GM23248 (cell line): ENCODE measurements around the gene ELAVL1. TPM values are rescaled to one million over a fixed set of nuclear protein-coding genes. Genes with fewer than 3 reads are reported as not detected.
A peak's percentile ranks its signal among the peaks of the same experiment; 100 is the strongest.
"Not testable (repeated sequence)": the region's sequence is repeated elsewhere in the genome, so short reads cannot be mapped to it uniquely, and the experiment has no call there.

ENCODE experiments used
- DNase-seq: peaks from one replicate; pipeline ENCODE4 v3.0.0-alpha.2; 2015
- H2AFZ ChIP-seq: fragments of 200-600 bp; sonication (generic); 2 replicates; pipeline ENCODE4 v1.6.1; 2016; ENCODE audit warnings: antibody characterized with exemption
- H3F3A ChIP-seq: fragments of 200-600 bp; sonication (generic); 2 replicates; pipeline ENCODE4 v1.6.1; 2016; ENCODE audit warnings: mild to moderate bottlenecking, antibody characterized with exemption, mixed run types; ENCODE audit not compliant: insufficient read depth
- H3K27ac ChIP-seq: fragments of 200-600 bp; sonication (generic); 2 replicates; pipeline ENCODE4 v1.5.1; 2016; ENCODE audit warnings: mild to moderate bottlenecking
- H3K27me3 ChIP-seq: fragments of 200-600 bp; sonication (generic); replicated peaks from 2 replicates; pipeline ENCODE4 v1.6.1; 2016; ENCODE audit warnings: mild to moderate bottlenecking; ENCODE audit not compliant: insufficient read depth
- H3K36me3 ChIP-seq: fragments of 200-600 bp; sonication (generic); 2 replicates; pipeline ENCODE4 v1.6.1; 2016; ENCODE audit warnings: low read depth, mild to moderate bottlenecking
- H3K4me1 ChIP-seq: fragments of 200-600 bp; sonication (generic); 2 replicates; pipeline ENCODE4 v1.6.1; 2016; ENCODE audit warnings: mild to moderate bottlenecking; ENCODE audit not compliant: insufficient read depth
- H3K4me2 ChIP-seq: fragments of 200-600 bp; sonication (generic); one replicate; pipeline ENCODE4 v1.6.1; 2016; ENCODE audit warnings: mild to moderate bottlenecking; ENCODE audit not compliant: unreplicated experiment
- H3K4me3 ChIP-seq: fragments of 200-600 bp; sonication (generic); 2 replicates; pipeline ENCODE4 v1.5.1; 2016; ENCODE audit warnings: mild to moderate bottlenecking
- H3K79me2 ChIP-seq: fragments of 200-600 bp; sonication (generic); 2 replicates; pipeline ENCODE4 v1.6.1; 2016; ENCODE audit warnings: mild to moderate bottlenecking; ENCODE audit not compliant: insufficient read depth
- H3K9ac ChIP-seq: fragments of 200-600 bp; sonication (generic); 2 replicates; pipeline ENCODE4 v1.6.1; 2016; ENCODE audit warnings: mild to moderate bottlenecking
- H3K9me2 ChIP-seq: fragments of 200-600 bp; sonication (generic); 2 replicates; pipeline ENCODE4 v1.6.1; 2016; ENCODE audit warnings: mixed run types, mild to moderate bottlenecking, moderate library complexity; ENCODE audit not compliant: insufficient read depth
- H3K9me3 ChIP-seq: fragments of 200-600 bp; sonication (generic); one replicate; pipeline ENCODE4 v1.6.1; 2017; ENCODE audit warnings: low read depth
- H4K20me1 ChIP-seq: fragments of 200-600 bp; sonication (generic); 2 replicates; pipeline ENCODE4 v1.6.0; 2016; ENCODE audit not compliant: insufficient read depth
- EZH2 ChIP-seq: fragments of 200-600 bp; sonication (generic); IDR thresholded peaks from 2 replicates; pipeline ENCODE4 v1.6.1; 2018; ENCODE audit warnings: antibody characterized with exemption, mild to moderate bottlenecking; ENCODE audit not compliant: insufficient read depth, poor library complexity, severe bottlenecking
- EZH2phosphoT487 ChIP-seq: fragments of 200-600 bp; sonication (generic); IDR thresholded peaks from 2 replicates; pipeline ENCODE4 v1.6.1; 2018; ENCODE audit warnings: antibody characterized with exemption, moderate library complexity, mild to moderate bottlenecking, low read depth; ENCODE audit not compliant: insufficient read depth
- WGBS, 2 experiments: methylation state at CpG; one replicate each; pipeline ENCODE4 v1.1.6; 2015 to 2017; ENCODE audit warnings: low lambda C conversion rate in 2 of 2, low coverage in 1 of 2; ENCODE audit errors: missing lambda C conversion rate in 2 of 2; 5-methylcytosine and 5-hydroxymethylcytosine counted together
- in situ Hi-C: fragments of 300-500 bp; cut with MboI; formaldehyde crosslinking; loops from 2 replicates; pipeline ENCODE4 v1.15.0; 2020
- polyA plus RNA-seq: library from polyadenylated mRNA; unstranded; fragments of >200 nt; fragmentation: Nextera tagmentation; extraction: Ambion mirVana; gene quantifications from 2 replicates; pipeline ENCODE4 v1.2.1, GENCODE V29; 2016
- total RNA-seq: library from RNA; depleted of rRNA; stranded (reverse); fragments of >200 nt; shearing (Covaris generic); gene quantifications from 2 replicates; pipeline ENCODE4 v1.2.3, GENCODE V29; 2014

ELAVL1 gene
- total and polyA plus RNA-seq, 2 experiments from 2014 or later, result 48.1 to 78.9 TPM

- peaks cover 36% of the 10 kb centered on the region; the same call in 1 of the 2 replicates for H3K36me3 ChIP-seq
- no peaks in the 10 kb centered on the region for H4K20me1 ChIP-seq
- TF ChIP-seq EZH2 (no peak), EZH2phosphoT487 (no peak)
- H2AFZ ChIP-seq, result no peak overlapping the region
- H3F3A ChIP-seq, result peaks cover 27% of the 10 kb centered on the region
- in situ Hi-C loops, result no loop called here
- H3K9me3 ChIP-seq, result no peaks in the 10 kb centered on the region
- H3K79me2 ChIP-seq, result 0 out of 2 replicates have a peak, but pooled peaks cover 14% of the 10 kb centered on the region
- no peak for DNase-seq
- no peak overlapping the region for H3K27ac ChIP-seq
- WGBS, 2 experiments, result 93 to 94% methylated on average over 26 to 32 of the region's 32 CpGs
- no peaks in the 10 kb centered on the region for H3K9me2 ChIP-seq
- H3K4me3 ChIP-seq, result no peak overlapping the region
- H3K27me3 ChIP-seq, result no peaks in the 10 kb centered on the region
- no peak overlapping the region for H3K9ac ChIP-seq
- peaks cover 21% of the 10 kb centered on the region for H3K4me1 ChIP-seq
- no peak overlapping the region for H3K4me2 ChIP-seq
These were observed 73.0 kb downstream of the ELAVL1 start for GRCh38 chr19:7932276-7932929.

DNA sequence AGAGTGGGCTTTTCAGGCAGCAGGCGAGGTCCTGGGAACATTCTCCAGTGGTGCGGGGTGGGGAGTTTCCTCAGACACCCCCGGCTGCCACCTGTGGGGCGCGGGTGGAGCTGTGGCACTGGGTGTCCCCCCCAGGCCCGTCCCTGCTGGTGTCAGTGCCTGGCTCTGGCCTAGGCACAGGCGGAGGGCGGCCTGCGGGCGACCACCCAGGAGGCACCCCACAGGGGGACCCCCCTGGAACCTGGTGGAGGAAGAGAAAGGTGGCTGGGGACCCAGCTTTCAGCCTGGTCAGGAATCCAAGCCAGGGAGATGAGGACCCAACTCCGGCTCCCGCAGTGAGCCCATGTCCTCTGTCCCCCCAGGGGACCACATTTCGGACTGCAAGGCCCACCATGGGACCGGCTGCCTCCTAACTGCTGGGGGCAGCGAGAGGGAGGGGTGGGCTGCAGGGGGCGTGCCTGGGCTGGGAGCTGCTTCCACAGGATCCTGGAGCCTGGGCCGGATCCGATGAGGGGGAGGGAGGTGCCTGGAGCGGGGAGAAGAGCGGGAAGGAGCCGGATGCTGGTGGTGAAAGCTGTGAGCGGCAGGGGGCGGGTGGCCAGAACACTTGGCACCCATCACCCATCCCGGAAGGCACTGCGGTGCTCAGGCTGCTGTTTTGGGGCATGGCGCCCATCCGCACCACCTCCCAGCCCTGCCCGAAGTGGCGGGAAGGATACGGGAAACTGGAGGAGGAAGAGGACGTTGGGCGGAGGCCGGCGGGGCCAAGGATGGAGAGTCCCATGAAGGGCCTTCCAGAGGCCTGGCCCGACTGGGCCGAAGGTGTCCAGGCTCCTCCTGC lies 74.0 kb downstream of the ELAVL1 start:
- TF ChIP-seq EZH2phosphoT487 (no peak), EZH2 (no peak)
- H3K9me2 ChIP-seq, result no peaks in the 10 kb centered on the region
- no peak for DNase-seq
- H4K20me1 ChIP-seq, result no peaks in the 10 kb centered on the region
- H2AFZ ChIP-seq, result no peak overlapping the region
- no peaks in the 10 kb centered on the region for H3K9me3 ChIP-seq
- no peak overlapping the region for H3K4me2 ChIP-seq
- peaks cover 27% of the 10 kb centered on the region for H3F3A ChIP-seq
- H3K36me3 ChIP-seq, result peaks cover 31% of the 10 kb centered on the region; the same call in 1 of the 2 replicates
- 0 out of 2 replicates have a peak, but pooled peaks cover 9% of the 10 kb centered on the region for H3K79me2 ChIP-seq
- H3K27ac ChIP-seq, result no peak overlapping the region
- H3K4me3 ChIP-seq, result no peak overlapping the region
- H3K27me3 ChIP-seq, result no peaks in the 10 kb centered on the region
- no peak overlapping the region for H3K9ac ChIP-seq
- H3K4me1 ChIP-seq, result peaks cover 22% of the 10 kb centered on the region
- WGBS, 2 experiments, result 92 to 93% methylated on average over 27 to 34 of the region's 36 CpGs
- in situ Hi-C loops, result no loop called here

- no peak overlapping the region for H3K4me3 ChIP-seq
- H3K4me2 ChIP-seq, result no peak overlapping the region
- DNase-seq, result no peak
- H3K9me2 ChIP-seq, result no peaks in the 10 kb centered on the region
- 0 out of 2 replicates have a peak, but pooled peaks cover 3% of the 10 kb centered on the region for H3K79me2 ChIP-seq
- H3K27me3 ChIP-seq, result no peaks in the 10 kb centered on the region
- peaks cover 26% of the 10 kb centered on the region for H3K4me1 ChIP-seq
- H3K27ac ChIP-seq, result peak overlapping the region; percentile 99; the same call in 1 of the 2 replicates
- no peak overlapping the region for H3K9ac ChIP-seq
- peaks cover 27% of the 10 kb centered on the region for H3F3A ChIP-seq
- H3K9me3 ChIP-seq, result no peaks in the 10 kb centered on the region
- H2AFZ ChIP-seq, result no peak overlapping the region
- H3K36me3 ChIP-seq, result peaks cover 24% of the 10 kb centered on the region; the same call in 1 of the 2 replicates
- no peaks in the 10 kb centered on the region for H4K20me1 ChIP-seq
- WGBS, 2 experiments, result 86 to 94% methylated on average over 7 of the region's 7 CpGs
- TF ChIP-seq EZH2phosphoT487 (no peak), EZH2 (no peak)
- in situ Hi-C loops, result no loop called here
These were observed 74.7 kb downstream of the ELAVL1 start for GRCh38 chr19:7930765-7931164.

DNA sequence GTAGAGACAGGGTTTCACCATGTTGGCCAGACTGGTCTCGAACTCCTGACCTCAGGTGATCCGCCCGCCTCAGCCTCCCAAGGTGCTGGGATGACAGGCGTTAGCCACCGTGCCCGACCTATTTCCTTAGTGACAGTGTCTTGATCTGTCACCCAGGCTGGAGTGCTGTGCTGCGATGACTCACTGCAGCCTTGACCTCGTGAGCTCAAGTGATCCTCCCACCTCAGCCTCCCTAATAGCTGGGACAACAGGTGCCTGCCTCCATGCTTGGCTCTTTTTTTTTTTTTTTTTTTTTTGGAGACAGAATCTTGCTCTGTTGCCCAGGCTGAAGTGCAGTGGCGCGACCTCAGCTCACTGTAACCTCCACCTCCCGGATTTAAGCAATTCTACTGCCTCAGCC lies 75.4 kb downstream of the ELAVL1 start:
- Histone ChIP-seq H3K27ac (peak overlapping the region; percentile 99), H3K4me1 (peaks cover 26% of the 10 kb centered on the region), H3K36me3 (peaks cover 22% of the 10 kb centered on the region; the same call in 1 of the 2 replicates), H3K9ac (peak overlapping the region; percentile 87), H3F3A (peaks cover 27% of the 10 kb centered on the region)
- DNase-seq, in situ Hi-C loops, H3K79me2 ChIP-seq, H4K20me1 ChIP-seq, H3K9me2 ChIP-seq, H3K27me3 ChIP-seq, H3K4me3 ChIP-seq, H3K9me3 ChIP-seq, H2AFZ ChIP-seq, H3K4me2 ChIP-seq: not testable (repeated sequence)
- WGBS, 2 experiments, result 88 to 90% methylated on average over 8 to 11 of the region's 11 CpGs
